ENCODE data around the gene GRXCR2.

Gene GRXCR2

GRCh38 chr5:145920542-145921210 lies 47.9 kb upstream of the GRXCR2 start (continued):
- TF ChIP-seq TSHZ1 (tag by site-specific recombination; IDR thresholded peaks at IDR 0.05; ENCODE audit: borderline replicate concordance), result no peak
- TF ChIP-seq ZNF341 (tag by site-specific recombination; IDR thresholded peaks at IDR 0.05; ENCODE audit: low read depth), result no peak
- TF ChIP-seq ZNF184 (tag by site-specific recombination; IDR thresholded peaks at IDR 0.05), result no peak
- no peak for TF ChIP-seq SP3 (tag by site-specific recombination; IDR thresholded peaks at IDR 0.05)
- TF ChIP-seq ZNF16 (tag by site-specific recombination; IDR thresholded peaks at IDR 0.05; ENCODE audit: low read depth), result no peak
- no peak for TF ChIP-seq ZNF629 (tag by site-specific recombination; IDR thresholded peaks at IDR 0.05)
- no peak for TF ChIP-seq ZNF600 (tag by site-specific recombination; IDR thresholded peaks at IDR 0.05)
- no peak for TF ChIP-seq ZNF169 (tag by site-specific recombination; IDR thresholded peaks at IDR 0.05)

GRCh38 chr5:145919413-145919812 lies 46.6 kb upstream of the GRXCR2 start:
- POLR2A ChIA-PET, result no interaction called here
- no peak overlapping the region for H3K4me3 ChIP-seq (ENCODE audit: low read depth, low read length)
- H3K4me1 ChIP-seq (ENCODE audit: control insufficient read depth, insufficient read depth, low read length), result peaks cover 2% of the 10 kb centered on the region; the same call in 1 of the 2 replicates
- no peak overlapping the region for H3K27ac ChIP-seq (ENCODE audit: extremely low read depth, low read depth, low read length)
- no peak for TF ChIP-seq OVOL3 (tag by site-specific recombination; IDR thresholded peaks at IDR 0.05)
- TF ChIP-seq ZNF433 (tag by site-specific recombination; IDR thresholded peaks at IDR 0.05; ENCODE audit: low read depth), result no peak
- no peak for TF ChIP-seq ZNF394 (tag by site-specific recombination; IDR thresholded peaks at IDR 0.05; ENCODE audit: borderline replicate concordance)
- no peak for TF ChIP-seq ZNF221 (tag by site-specific recombination; IDR thresholded peaks at IDR 0.05; ENCODE audit: borderline replicate concordance)
- TF ChIP-seq KLF10 (tag by site-specific recombination; IDR thresholded peaks at IDR 0.05), result no peak
- no peak for TF ChIP-seq PRDM6 (tag by site-specific recombination; IDR thresholded peaks at IDR 0.05)
- TF ChIP-seq ZNF341 (tag by site-specific recombination; IDR thresholded peaks at IDR 0.05; ENCODE audit: low read depth), result no peak
- TF ChIP-seq ZSCAN16 (tag by site-specific recombination; IDR thresholded peaks at IDR 0.05), result no peak
- TF ChIP-seq ZNF660 (tag by site-specific recombination; IDR thresholded peaks at IDR 0.05), result no peak
- no peak for TF ChIP-seq GLI2 (tag by site-specific recombination; IDR thresholded peaks at IDR 0.05; ENCODE audit: borderline replicate concordance, low read depth)
- TF ChIP-seq, protein P1, sequence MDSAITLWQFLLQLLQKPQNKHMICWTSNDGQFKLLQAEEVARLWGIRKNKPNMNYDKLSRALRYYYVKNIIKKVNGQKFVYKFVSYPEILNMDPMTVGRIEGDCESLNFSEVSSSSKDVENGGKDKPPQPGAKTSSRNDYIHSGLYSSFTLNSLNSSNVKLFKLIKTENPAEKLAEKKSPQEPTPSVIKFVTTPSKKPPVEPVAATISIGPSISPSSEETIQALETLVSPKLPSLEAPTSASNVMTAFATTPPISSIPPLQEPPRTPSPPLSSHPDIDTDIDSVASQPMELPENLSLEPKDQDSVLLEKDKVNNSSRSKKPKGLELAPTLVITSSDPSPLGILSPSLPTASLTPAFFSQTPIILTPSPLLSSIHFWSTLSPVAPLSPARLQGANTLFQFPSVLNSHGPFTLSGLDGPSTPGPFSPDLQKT (IDR thresholded peaks at IDR 0.05; ENCODE audit: borderline replicate concordance, low read depth, low read length), result no peak
- no peak for TF ChIP-seq ZNF501 (tag by site-specific recombination; IDR thresholded peaks at IDR 0.05)
- no peak for TF ChIP-seq WT1 (tag by site-specific recombination; IDR thresholded peaks at IDR 0.05)
- TF ChIP-seq ZNF529 (tag by site-specific recombination; IDR thresholded peaks at IDR 0.05; ENCODE audit: insufficient replicate concordance), result no peak
- no peaks in the 10 kb centered on the region for H3K9me3 ChIP-seq (ENCODE audit: control insufficient read depth, insufficient read depth, low read depth, low read length)
- no peaks in the 10 kb centered on the region for H3K36me3 ChIP-seq (ENCODE audit: control insufficient read depth in 2 of 2, insufficient read depth in 1 of 2, low read length in 2 of 2)
- CTCF ChIA-PET, result interaction anchor here (0.6 to 1.5 kb wide), 2 partner anchors 11 to 131 kb away, joined by 3 to 4 read pairs; no protein-coding TSS in a partner anchor

Data from HEK293 (cell line).